ENCODE results near the gene POFUT1.

DNA sequence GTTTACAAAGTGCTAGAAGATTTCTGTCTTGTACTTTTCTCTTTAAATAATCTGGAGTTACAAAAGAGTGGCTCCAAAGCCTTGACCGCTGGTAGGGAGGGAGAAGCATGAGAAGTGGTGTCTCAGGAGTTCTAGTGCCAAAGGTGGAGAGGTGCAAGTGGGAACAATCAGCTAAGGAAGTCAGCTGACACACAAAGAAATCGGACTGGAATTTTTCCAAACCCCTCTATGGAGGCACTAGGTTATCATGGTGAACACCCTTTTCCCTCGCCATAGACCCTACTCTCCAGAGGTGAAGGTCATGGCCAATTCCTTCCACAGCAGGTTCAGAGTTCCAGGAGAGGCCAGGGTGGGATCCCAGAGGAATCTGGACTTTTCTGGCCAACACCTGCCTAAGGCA is 15.0 kb upstream of the POFUT1 start:
- TF ChIP-seq, protein P1, sequence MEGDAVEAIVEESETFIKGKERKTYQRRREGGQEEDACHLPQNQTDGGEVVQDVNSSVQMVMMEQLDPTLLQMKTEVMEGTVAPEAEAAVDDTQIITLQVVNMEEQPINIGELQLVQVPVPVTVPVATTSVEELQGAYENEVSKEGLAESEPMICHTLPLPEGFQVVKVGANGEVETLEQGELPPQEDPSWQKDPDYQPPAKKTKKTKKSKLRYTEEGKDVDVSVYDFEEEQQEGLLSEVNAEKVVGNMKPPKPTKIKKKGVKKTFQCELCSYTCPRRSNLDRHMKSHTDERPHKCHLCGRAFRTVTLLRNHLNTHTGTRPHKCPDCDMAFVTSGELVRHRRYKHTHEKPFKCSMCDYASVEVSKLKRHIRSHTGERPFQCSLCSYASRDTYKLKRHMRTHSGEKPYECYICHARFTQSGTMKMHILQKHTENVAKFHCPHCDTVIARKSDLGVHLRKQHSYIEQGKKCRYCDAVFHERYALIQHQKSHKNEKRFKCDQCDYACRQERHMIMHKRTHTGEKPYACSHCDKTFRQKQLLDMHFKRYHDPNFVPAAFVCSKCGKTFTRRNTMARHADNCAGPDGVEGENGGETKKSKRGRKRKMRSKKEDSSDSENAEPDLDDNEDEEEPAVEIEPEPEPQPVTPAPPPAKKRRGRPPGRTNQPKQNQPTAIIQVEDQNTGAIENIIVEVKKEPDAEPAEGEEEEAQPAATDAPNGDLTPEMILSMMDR (conservative IDR thresholded peaks at IDR 0.05), result no peak
- TF ChIP-seq EZH2 (IDR thresholded peaks at IDR 0.05; ENCODE audit: low read depth), result no peak

All from PC-9 (cell line).